Endometrium (tissue), 2 donors: ENCODE measurements around the gene RNF130.

ENCODE experiments used
- FAIRE-seq: peaks from 2 replicates; lab custom pipeline; 2012; peaks lifted over from hg19 to GRCh38; lab: Jason Lieb, UNC
- donor health status: control.
- donor health status: control.

Gene RNF130

GRCh38 chr5:180071531-180072255 is at the start of gene RNF130:
Gene RNF130, minus strand, starts transcription at chr5:180071759. Its CDS starts 57 bp downstream, at chr5:180071702.
- FAIRE-seq, result no peak

GRCh38 chr5:180120237-180121101 is 48.9 kb upstream of the RNF130 start:
- no peak for FAIRE-seq

- FAIRE-seq, result no peak
Observed at GRCh38 chr5:180119903-180120236, 48.3 kb upstream of the RNF130 start.

- FAIRE-seq, result no peak
Observed at GRCh38 chr5:180119031-180119902, 47.7 kb upstream of the RNF130 start.

- no peak for FAIRE-seq
Observed at GRCh38 chr5:180118391-180118791, 46.8 kb upstream of the RNF130 start.

- no peak for FAIRE-seq
Observed at GRCh38 chr5:180117000-180117725, 45.6 kb upstream of the RNF130 start.

- FAIRE-seq, result no peak
Observed at GRCh38 chr5:180116077-180116999, 44.8 kb upstream of the RNF130 start.

- FAIRE-seq, result no peak
Observed at GRCh38 chr5:180115326-180116076, 43.9 kb upstream of the RNF130 start.

GRCh38 chr5:180114304-180115003 is 42.9 kb upstream of the RNF130 start:
- FAIRE-seq, result no peak

GRCh38 chr5:180113660-180114303 is 42.2 kb upstream of the RNF130 start:
- FAIRE-seq, result no peak

- no peak for FAIRE-seq
Observed at GRCh38 chr5:180112181-180112861, 40.8 kb upstream of the RNF130 start.

- FAIRE-seq, result no peak
Observed at GRCh38 chr5:180111273-180112002, 39.9 kb upstream of the RNF130 start.

- FAIRE-seq, result no peak
Observed at GRCh38 chr5:180109920-180110319, 38.4 kb upstream of the RNF130 start.

- no peak for FAIRE-seq
Observed at GRCh38 chr5:180107005-180107404, 35.4 kb upstream of the RNF130 start.

GRCh38 chr5:180105827-180106312 is 34.3 kb upstream of the RNF130 start:
- FAIRE-seq, result no peak

GRCh38 chr5:180104168-180104530 is 32.6 kb upstream of the RNF130 start:
- FAIRE-seq, result no peak

- no peak for FAIRE-seq
Observed at GRCh38 chr5:180103487-180104167, 32.1 kb upstream of the RNF130 start.
